T-helper 1 cell treated with Interleukin-12 subunit alpha and Interleukin-12 subunit beta and Interleukin-4 antibody, amounts not matched to agents 30 μg/mL and 1 μg/mL, for 36 hours (primary cell): Measurements from ENCODE around the gene PBX1.

Experiments used
- H3K27ac Mint-ChIP-seq: one replicate; pipeline ENCODE4 v1.8.0; 2021; ENCODE audit warnings: mild to moderate bottlenecking, mixed read lengths
- H3K27me3 Mint-ChIP-seq: one replicate; pipeline ENCODE4 v1.8.0; 2021; ENCODE audit warnings: low read depth, mixed read lengths
- H3K36me3 Mint-ChIP-seq: one replicate; pipeline ENCODE4 v1.8.0; 2021; ENCODE audit warnings: low read depth, mixed read lengths
- H3K4me1 Mint-ChIP-seq: one replicate; pipeline ENCODE4 v1.8.0; 2021; ENCODE audit warnings: low read depth, mixed read lengths
- H3K4me3 Mint-ChIP-seq: one replicate; pipeline ENCODE4 v1.8.0; 2021; ENCODE audit warnings: mild to moderate bottlenecking, moderate library complexity, mixed read lengths
- H3K9me3 Mint-ChIP-seq: one replicate; pipeline ENCODE4 v1.8.0; 2021; ENCODE audit warnings: mixed read lengths

The PBX1 gene

GRCh38 chr1:164702664-164703063, 143.7 kb downstream of the PBX1 start:
- Mint-ChIP-seq H3K4me1 (no peaks in the 10 kb centered on the region), H3K9me3 (no peaks in the 10 kb centered on the region), H3K36me3 (no peaks in the 10 kb centered on the region), H3K27me3 (no peaks in the 10 kb centered on the region), H3K4me3 (no peak overlapping the region), H3K27ac (no peak overlapping the region)

GRCh38 chr1:164703463-164703862, 144.5 kb downstream of the PBX1 start:
- Mint-ChIP-seq H3K4me1 (no peaks in the 10 kb centered on the region), H3K27ac (no peak overlapping the region), H3K27me3 (no peaks in the 10 kb centered on the region), H3K9me3 (no peaks in the 10 kb centered on the region), H3K4me3 (no peak overlapping the region), H3K36me3 (no peaks in the 10 kb centered on the region)

GRCh38 chr1:164703960-164704411, 145.0 kb downstream of the PBX1 start:
- H3K9me3 Mint-ChIP-seq, result no peaks in the 10 kb centered on the region
- H3K27me3 Mint-ChIP-seq, result no peaks in the 10 kb centered on the region
- H3K27ac Mint-ChIP-seq, result no peak overlapping the region
- no peaks in the 10 kb centered on the region for H3K4me1 Mint-ChIP-seq
- H3K36me3 Mint-ChIP-seq, result no peaks in the 10 kb centered on the region
- no peak overlapping the region for H3K4me3 Mint-ChIP-seq

GRCh38 chr1:164704954-164705353, 146.0 kb downstream of the PBX1 start:
- Mint-ChIP-seq H3K36me3 (no peaks in the 10 kb centered on the region), H3K4me1 (no peaks in the 10 kb centered on the region), H3K27me3 (no peaks in the 10 kb centered on the region), H3K4me3 (no peak overlapping the region), H3K27ac (no peak overlapping the region), H3K9me3 (no peaks in the 10 kb centered on the region)

GRCh38 chr1:164706606-164706987, 147.6 kb downstream of the PBX1 start:
- no peak overlapping the region for H3K27ac Mint-ChIP-seq
- no peak overlapping the region for H3K4me3 Mint-ChIP-seq
- no peaks in the 10 kb centered on the region for H3K4me1 Mint-ChIP-seq
- H3K27me3 Mint-ChIP-seq, result no peaks in the 10 kb centered on the region
- H3K9me3 Mint-ChIP-seq, result no peaks in the 10 kb centered on the region
- no peaks in the 10 kb centered on the region for H3K36me3 Mint-ChIP-seq

- H3K9me3 Mint-ChIP-seq, result no peaks in the 10 kb centered on the region
- no peaks in the 10 kb centered on the region for H3K4me1 Mint-ChIP-seq
- no peaks in the 10 kb centered on the region for H3K36me3 Mint-ChIP-seq
These were observed 148.9 kb downstream of the PBX1 start for GRCh38 chr1:164707868-164708331.

GRCh38 chr1:164708596-164708995, 149.6 kb downstream of the PBX1 start:
- H3K4me1 Mint-ChIP-seq, result no peaks in the 10 kb centered on the region

More at GRCh38 chr1:164707868-164708331, 148.9 kb downstream of the PBX1 start:
- Mint-ChIP-seq H3K27ac (no peak overlapping the region), H3K27me3 (no peaks in the 10 kb centered on the region), H3K4me3 (no peak overlapping the region)

GRCh38 chr1:164709126-164709525, 150.1 kb downstream of the PBX1 start:
- Mint-ChIP-seq H3K27ac (no peak overlapping the region), H3K4me3 (no peak overlapping the region), H3K27me3 (no peaks in the 10 kb centered on the region), H3K9me3 (no peaks in the 10 kb centered on the region), H3K36me3 (no peaks in the 10 kb centered on the region), H3K4me1 (no peaks in the 10 kb centered on the region)

More at GRCh38 chr1:164708596-164708995, 149.6 kb downstream of the PBX1 start:
- Mint-ChIP-seq H3K4me3 (no peak overlapping the region), H3K27ac (no peak overlapping the region), H3K27me3 (no peaks in the 10 kb centered on the region), H3K9me3 (no peaks in the 10 kb centered on the region), H3K36me3 (no peaks in the 10 kb centered on the region)

- no peaks in the 10 kb centered on the region for H3K4me1 Mint-ChIP-seq
- no peaks in the 10 kb centered on the region for H3K27me3 Mint-ChIP-seq
- no peak overlapping the region for H3K27ac Mint-ChIP-seq
- H3K4me3 Mint-ChIP-seq, result no peak overlapping the region
- no peaks in the 10 kb centered on the region for H3K36me3 Mint-ChIP-seq
- H3K9me3 Mint-ChIP-seq, result no peaks in the 10 kb centered on the region
These were observed 150.7 kb downstream of the PBX1 start for GRCh38 chr1:164709541-164710278.

- Mint-ChIP-seq H3K4me3 (no peak overlapping the region), H3K9me3 (no peaks in the 10 kb centered on the region), H3K27ac (no peak overlapping the region), H3K4me1 (no peaks in the 10 kb centered on the region), H3K27me3 (no peaks in the 10 kb centered on the region), H3K36me3 (no peaks in the 10 kb centered on the region)
These were observed 153.4 kb downstream of the PBX1 start for GRCh38 chr1:164712131-164713036.

GRCh38 chr1:164713456-164714207, 154.6 kb downstream of the PBX1 start:
- H3K36me3 Mint-ChIP-seq, result no peaks in the 10 kb centered on the region
- H3K27me3 Mint-ChIP-seq, result no peaks in the 10 kb centered on the region
- no peaks in the 10 kb centered on the region for H3K9me3 Mint-ChIP-seq
- H3K4me3 Mint-ChIP-seq, result no peak overlapping the region
- H3K4me1 Mint-ChIP-seq, result no peaks in the 10 kb centered on the region
- H3K27ac Mint-ChIP-seq, result no peak overlapping the region

- H3K27ac Mint-ChIP-seq, result no peak overlapping the region
- H3K4me3 Mint-ChIP-seq, result no peak overlapping the region
- peaks cover 3% of the 10 kb centered on the region for H3K4me1 Mint-ChIP-seq
- no peaks in the 10 kb centered on the region for H3K9me3 Mint-ChIP-seq
- no peaks in the 10 kb centered on the region for H3K36me3 Mint-ChIP-seq
- no peaks in the 10 kb centered on the region for H3K27me3 Mint-ChIP-seq
These were observed 158.2 kb downstream of the PBX1 start for GRCh38 chr1:164716992-164717703.

GRCh38 chr1:164718821-164719220, 159.8 kb downstream of the PBX1 start:
- Mint-ChIP-seq H3K4me1 (peaks cover 3% of the 10 kb centered on the region), H3K4me3 (no peak overlapping the region)

More at GRCh38 chr1:164718821-164719220, 159.8 kb downstream of the PBX1 start:
- Mint-ChIP-seq H3K36me3 (no peaks in the 10 kb centered on the region), H3K27ac (no peak overlapping the region), H3K27me3 (no peaks in the 10 kb centered on the region), H3K9me3 (no peaks in the 10 kb centered on the region)
